NCI-H2196 treated with DMSO at 0.1 percent for 48 hours (cell line): ENCODE measurements around the gene CHD9.
"Not testable (repeated sequence)": the region's sequence is repeated elsewhere in the genome, so short reads cannot be mapped to it uniquely, and the experiment has no call there.

Experiments
- DNase-seq: peaks from one replicate; lab custom pipeline; 2025; ENCODE audit not compliant: unreplicated experiment; lab: John Stamatoyannopoulos, UW

CHD9 gene

GRCh38 chr16:53069772-53070171 lies 15.0 kb downstream of the CHD9 start:
- no peak for DNase-seq

GRCh38 chr16:53071748-53072301 lies 17.0 kb downstream of the CHD9 start:
- DNase-seq = no peak

- no peak for DNase-seq
Measured at GRCh38 chr16:53073022-53073421, 18.2 kb downstream of the CHD9 start.

- not testable (repeated sequence) for DNase-seq
Measured at GRCh38 chr16:53074296-53074695, 19.5 kb downstream of the CHD9 start.

- not testable (repeated sequence) for DNase-seq
Measured at GRCh38 chr16:53075461-53075860, 20.7 kb downstream of the CHD9 start.

GRCh38 chr16:53078247-53078646 lies 23.5 kb downstream of the CHD9 start:
- no peak for DNase-seq

GRCh38 chr16:53078765-53079485 lies 24.1 kb downstream of the CHD9 start:
- no peak for DNase-seq

GRCh38 chr16:53080345-53081031 lies 25.7 kb downstream of the CHD9 start:
- no peak for DNase-seq

GRCh38 chr16:53081032-53081424 lies 26.2 kb downstream of the CHD9 start:
- no peak for DNase-seq

GRCh38 chr16:53081686-53082407 lies 27.1 kb downstream of the CHD9 start:
- DNase-seq = no peak

GRCh38 chr16:53082509-53082908 lies 27.7 kb downstream of the CHD9 start:
- DNase-seq = no peak

- no peak for DNase-seq
Measured at GRCh38 chr16:53083119-53083518, 28.3 kb downstream of the CHD9 start.

GRCh38 chr16:53084141-53084541 lies 29.4 kb downstream of the CHD9 start:
- no peak for DNase-seq

- no peak for DNase-seq
Measured at GRCh38 chr16:53084746-53085334, 30.0 kb downstream of the CHD9 start.

- no peak for DNase-seq
Measured at GRCh38 chr16:53085369-53085843, 30.6 kb downstream of the CHD9 start.

GRCh38 chr16:53085931-53086421 lies 31.2 kb downstream of the CHD9 start:
- no peak for DNase-seq

- no peak for DNase-seq
Measured at GRCh38 chr16:53087101-53087500, 32.3 kb downstream of the CHD9 start.

- DNase-seq = no peak
Measured at GRCh38 chr16:53089434-53090285, 34.9 kb downstream of the CHD9 start.

GRCh38 chr16:53090286-53090590 lies 35.4 kb downstream of the CHD9 start:
- no peak for DNase-seq
